ENCODE measurements around the gene SPATA20.

- no peak for TF ChIP-seq CTCF (IDR thresholded peaks at IDR 0.05; ENCODE audit: low read depth, low read length, missing input control)
- TF ChIP-seq MAX (IDR thresholded peaks at IDR 0.05) = no peak
- no peak for TF ChIP-seq JUND (IDR thresholded peaks at IDR 0.05)
- TF ChIP-seq SP1 (IDR thresholded peaks at IDR 0.05) = no peak
- no peak for TF ChIP-seq RAD21 (IDR thresholded peaks at IDR 0.05)
- TF ChIP-seq HNF4A (conservative IDR thresholded peaks at IDR 0.05) = no peak
- TF ChIP-seq REST (IDR thresholded peaks at IDR 0.05) = no peak
- no peak for TF ChIP-seq YY1 (IDR thresholded peaks at IDR 0.05)
- no peak for TF ChIP-seq RXRA (IDR thresholded peaks at IDR 0.05)
- no peak for TF ChIP-seq TAF1 (conservative IDR thresholded peaks at IDR 0.05)
- TF ChIP-seq EGR1 (IDR thresholded peaks at IDR 0.05; ENCODE audit: low read depth in 2 of 2) = no peak
- no peak for TF ChIP-seq ATF3 (IDR thresholded peaks at IDR 0.05)
- no peak for TF ChIP-seq GABPA (IDR thresholded peaks at IDR 0.05 in 1 of 2, conservative IDR thresholded peaks at IDR 0.05 in 1 of 2)
Measured at GRCh38 chr17:50534979-50535326, 12.0 kb upstream of the SPATA20 start.
